Activated CD4-positive, alpha-beta T cell treated with anti-CD3 and anti-CD28 coated beads, Interleukin-2, amount 10 ng/mL, durations not matched to agents 7 days and 5 days (primary cell): Measurements from ENCODE around the gene CUX1. TPM values are rescaled to one million over a fixed set of nuclear protein-coding genes. Genes with fewer than 3 reads are reported as not detected.
"Not testable (repeated sequence)": the region's sequence is repeated elsewhere in the genome, so short reads cannot be mapped to it uniquely, and the experiment has no call there.

Source experiments
- CTCF ChIA-PET: fragments of 350-600 bp; sonication (Branson Sonifier 250); formaldehyde crosslinking; loops from one replicate; lab custom pipeline; 2021; ENCODE audit warnings: antibody characterized with exemption; lab: Charles Lee
- POLR2A ChIA-PET: fragments of 350-600 bp; sonication (Branson Sonifier 250); formaldehyde crosslinking; loops from one replicate; lab custom pipeline; 2021; ENCODE audit warnings: antibody characterized with exemption; lab: Charles Lee
- DNase-seq: peaks from one replicate; pipeline ENCODE4 v3.0.0-alpha.2; 2020
- H3K27ac Mint-ChIP-seq: one replicate; pipeline ENCODE4 v1.8.0; 2021; ENCODE audit warnings: mild to moderate bottlenecking, moderate library complexity, mixed read lengths
- H3K27me3 Mint-ChIP-seq: one replicate; pipeline ENCODE4 v1.8.0; 2021; ENCODE audit warnings: mixed read lengths
- H3K36me3 Mint-ChIP-seq: one replicate; pipeline ENCODE4 v1.8.0; 2021; ENCODE audit warnings: low read depth, mixed read lengths
- H3K4me1 Mint-ChIP-seq: one replicate; pipeline ENCODE4 v1.8.0; 2021; ENCODE audit warnings: mixed read lengths
- H3K4me3 Mint-ChIP-seq: one replicate; pipeline ENCODE4 v1.8.0; 2021; ENCODE audit warnings: mild to moderate bottlenecking, moderate library complexity, mixed read lengths
- H3K9me3 Mint-ChIP-seq: one replicate; pipeline ENCODE4 v1.8.0; 2021; ENCODE audit warnings: mixed read lengths
- total RNA-seq, 2 experiments: library from RNA; stranded (reverse); gene quantifications; one replicate each; pipeline ENCODE4 v1.2.3, GENCODE V29; 2021

The CUX1 gene
- total RNA-seq, 2 experiments from 2014 or later, result 27.8 to 34.7 TPM

DNA sequence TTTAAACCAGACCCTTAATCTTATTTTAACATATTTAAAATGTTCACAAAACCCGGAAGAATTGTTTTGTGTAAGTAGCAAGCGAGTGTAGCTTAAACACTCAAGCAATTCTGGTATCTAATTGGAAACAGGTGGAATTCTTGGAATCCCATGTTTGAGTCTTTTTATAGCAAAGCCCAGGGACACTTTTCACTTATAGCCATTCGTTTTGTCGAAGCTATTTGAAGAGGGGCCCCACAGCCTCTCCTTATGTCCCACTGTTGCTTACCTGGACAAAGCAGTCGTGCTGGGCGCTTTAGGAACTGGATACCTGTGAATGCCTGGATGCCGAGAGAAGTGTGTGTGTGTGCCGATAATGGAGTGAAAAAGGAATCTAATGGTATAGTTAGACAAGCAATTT, 3.3 kb downstream of the CUX1 start:
- ChIA-PET POLR2A (interaction anchor here (0.5 kb wide), 1 partner anchor 13 kb away, joined by 3 read pairs; no protein-coding TSS in a partner anchor), CTCF (interaction anchor here (0.6 kb wide), 1 partner anchor 361 kb away, joined by 3 read pairs; no protein-coding TSS in a partner anchor)
- Mint-ChIP-seq H3K36me3 (no peaks in the 10 kb centered on the region), H3K4me3 (no peak overlapping the region), H3K27ac (no peak overlapping the region), H3K4me1 (peaks cover 8% of the 10 kb centered on the region), H3K27me3 (peaks cover 15% of the 10 kb centered on the region), H3K9me3 (no peaks in the 10 kb centered on the region)
- DNase-seq, result no peak

DNA sequence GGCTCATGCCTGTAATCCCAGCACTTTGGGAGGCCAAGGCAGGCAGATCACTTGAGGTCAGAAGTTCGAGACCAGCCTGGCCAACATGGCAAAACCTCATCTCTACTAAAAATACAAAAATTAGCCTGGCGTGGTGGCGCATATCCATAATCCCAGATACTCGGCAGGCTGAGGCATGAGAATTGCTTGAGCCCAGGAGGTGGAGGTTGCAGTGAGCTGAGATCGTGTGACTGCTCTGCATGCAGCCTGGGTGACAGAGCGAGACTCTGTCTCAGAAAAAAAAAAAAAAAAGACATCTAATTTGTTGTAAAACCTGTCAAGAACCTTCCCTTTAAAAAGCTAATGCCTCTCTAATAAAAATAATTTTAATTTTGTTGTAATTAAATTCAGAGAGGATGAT, 5.2 kb downstream of the CUX1 start:
- POLR2A ChIA-PET, H3K4me1 Mint-ChIP-seq, DNase-seq, H3K27ac Mint-ChIP-seq, H3K9me3 Mint-ChIP-seq, H3K36me3 Mint-ChIP-seq, H3K4me3 Mint-ChIP-seq: not testable (repeated sequence)
- peaks cover 13% of the 10 kb centered on the region for H3K27me3 Mint-ChIP-seq
- CTCF ChIA-PET, result interaction anchor here (1.1 to 1.2 kb wide), 2 partner anchors 9 to 23 kb away, joined by 4 to 5 read pairs; no protein-coding TSS in a partner anchor

DNA sequence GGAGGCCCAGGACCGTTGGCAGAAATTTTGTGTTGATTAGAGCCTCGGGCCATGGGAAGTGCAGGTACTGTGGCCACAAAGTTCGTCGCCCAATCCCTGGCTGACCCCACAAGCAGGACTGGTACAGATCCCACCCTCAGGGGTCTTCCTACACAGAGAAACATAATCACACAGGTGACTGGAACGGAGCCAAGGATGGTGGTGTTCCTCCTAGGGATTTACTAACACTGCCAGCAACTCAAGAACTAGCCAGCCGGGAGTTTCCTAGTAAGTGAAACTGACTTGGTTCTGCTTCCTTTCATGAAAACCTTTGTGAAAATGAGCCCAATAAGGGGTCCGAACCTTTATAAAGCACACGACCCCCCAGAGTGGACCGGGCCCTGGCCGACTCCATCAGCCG, 5.7 kb downstream of the CUX1 start:
- no peak overlapping the region for H3K4me3 Mint-ChIP-seq
- no peaks in the 10 kb centered on the region for H3K9me3 Mint-ChIP-seq
- H3K27me3 Mint-ChIP-seq, result peaks cover 9% of the 10 kb centered on the region
- ChIA-PET POLR2A (no interaction called here), CTCF (interaction anchor here (1.2 kb wide), 1 partner anchor 9 kb away, joined by 5 read pairs; no protein-coding TSS in a partner anchor)
- no peak for DNase-seq
- no peak overlapping the region for H3K27ac Mint-ChIP-seq
- H3K4me1 Mint-ChIP-seq, result peaks cover 2% of the 10 kb centered on the region
- no peaks in the 10 kb centered on the region for H3K36me3 Mint-ChIP-seq

DNA sequence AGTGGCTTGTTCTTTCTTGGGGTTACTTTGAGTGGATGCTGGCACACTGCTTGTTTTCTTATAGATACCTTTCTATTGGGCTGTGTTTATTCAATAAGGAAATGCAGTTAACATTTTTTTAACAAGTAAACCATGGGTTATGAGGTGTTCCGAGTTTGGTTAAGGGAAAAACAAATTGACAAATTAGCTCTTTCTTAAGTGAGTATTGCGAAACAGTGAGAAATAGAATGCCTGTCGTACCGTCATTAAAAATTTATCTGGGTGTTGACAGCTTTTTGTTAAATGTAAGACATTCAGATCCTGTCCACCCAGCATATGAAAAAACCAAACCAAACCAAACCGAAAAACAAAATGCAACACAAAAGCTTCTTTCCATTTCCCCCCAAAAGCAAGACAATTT, 6.2 kb downstream of the CUX1 start:
- CTCF ChIA-PET, result interaction anchor here (1.2 kb wide), 1 partner anchor 9 kb away, joined by 5 read pairs; no protein-coding TSS in a partner anchor
- Mint-ChIP-seq H3K4me1 (peaks cover 2% of the 10 kb centered on the region), H3K9me3 (no peaks in the 10 kb centered on the region), H3K27ac (no peak overlapping the region), H3K4me3 (no peak overlapping the region), H3K27me3 (peaks cover 4% of the 10 kb centered on the region), H3K36me3 (no peaks in the 10 kb centered on the region)
- POLR2A ChIA-PET, result no interaction called here
- no peak for DNase-seq

DNA sequence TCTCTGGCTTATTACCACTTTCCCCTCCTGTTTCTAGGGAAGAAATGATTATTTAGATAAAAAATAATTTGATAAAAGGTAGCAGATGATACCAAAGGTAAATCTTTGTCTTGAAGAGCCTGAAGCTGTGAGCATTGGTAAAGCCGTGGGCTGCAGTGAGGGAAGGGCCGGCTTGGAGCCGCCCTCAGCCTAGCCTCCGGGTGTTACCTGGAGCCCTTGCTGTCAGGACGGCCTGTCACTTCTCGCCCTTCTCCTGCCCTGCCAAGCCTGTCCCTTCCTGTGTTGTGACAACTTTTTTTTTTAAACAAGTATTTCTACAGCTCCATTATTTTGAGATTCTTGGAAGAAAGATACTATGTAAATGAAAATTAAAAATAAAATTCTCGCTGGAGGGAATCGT, 7.0 kb downstream of the CUX1 start:
- ChIA-PET CTCF (no interaction called here), POLR2A (no interaction called here)
- H3K4me3 Mint-ChIP-seq, result no peak overlapping the region
- DNase-seq, result no peak
- H3K4me1 Mint-ChIP-seq, result peaks cover 2% of the 10 kb centered on the region
- no peaks in the 10 kb centered on the region for H3K27me3 Mint-ChIP-seq
- no peak overlapping the region for H3K27ac Mint-ChIP-seq
- H3K9me3 Mint-ChIP-seq, result no peaks in the 10 kb centered on the region
- H3K36me3 Mint-ChIP-seq, result no peaks in the 10 kb centered on the region

- no peak overlapping the region for H3K27ac Mint-ChIP-seq
- H3K4me3 Mint-ChIP-seq, result no peak overlapping the region
- CTCF ChIA-PET, result interaction anchor here (1.2 kb wide), 1 partner anchor 12 kb away, joined by 3 read pairs; no protein-coding TSS in a partner anchor
- no peaks in the 10 kb centered on the region for H3K27me3 Mint-ChIP-seq
- H3K9me3 Mint-ChIP-seq, result no peaks in the 10 kb centered on the region
- H3K36me3 Mint-ChIP-seq, result no peaks in the 10 kb centered on the region
- POLR2A ChIA-PET, result interaction anchor here (0.5 to 0.6 kb wide), 3 partner anchors 12 to 86 kb away, joined by 3 read pairs; no protein-coding TSS in a partner anchor
- DNase-seq, result no peak
- peaks cover 2% of the 10 kb centered on the region for H3K4me1 Mint-ChIP-seq
Measured at GRCh38 chr7:101826081-101826835, 8.8 kb downstream of the CUX1 start.

DNA sequence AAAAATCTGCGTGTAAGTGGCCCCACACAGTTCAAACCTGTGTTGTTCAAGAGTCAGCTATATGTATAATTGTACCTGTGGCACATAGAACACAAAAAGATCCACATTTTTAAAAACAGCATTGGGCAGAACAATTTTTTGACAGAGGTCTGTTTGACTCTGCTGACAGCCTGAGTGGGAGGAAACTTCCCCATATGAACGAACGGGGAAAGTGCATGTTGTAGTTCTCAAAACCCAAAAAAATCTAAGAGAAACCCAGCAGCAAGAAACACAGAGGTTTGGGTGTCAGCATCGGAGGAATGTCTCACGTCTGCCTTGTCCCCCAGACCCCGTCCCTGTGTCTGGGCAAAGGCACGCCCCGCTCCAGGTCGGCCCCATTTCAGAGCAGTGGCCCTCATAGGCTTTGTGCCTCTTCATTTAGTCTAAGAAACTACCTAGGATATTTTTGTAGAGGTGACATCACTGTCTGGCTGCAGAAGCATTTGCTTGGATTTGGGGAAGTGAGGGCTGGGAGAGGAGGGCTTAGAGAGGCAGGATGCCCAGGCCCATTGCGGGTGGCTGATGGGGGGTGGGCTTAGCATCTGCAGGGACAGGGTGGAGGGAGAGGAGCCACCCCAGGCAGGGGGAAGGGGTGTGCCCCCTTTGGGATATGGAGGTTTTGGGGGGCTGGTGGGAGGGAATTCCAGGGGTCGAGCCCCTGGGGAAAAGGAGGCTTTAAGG, 11.0 kb downstream of the CUX1 start:
- H3K4me1 Mint-ChIP-seq, result peaks cover 1% of the 10 kb centered on the region
- H3K27ac Mint-ChIP-seq, result no peak overlapping the region
- no peaks in the 10 kb centered on the region for H3K27me3 Mint-ChIP-seq
- no peak overlapping the region for H3K4me3 Mint-ChIP-seq
- no peaks in the 10 kb centered on the region for H3K9me3 Mint-ChIP-seq
- ChIA-PET POLR2A (no interaction called here), CTCF (no interaction called here)
- H3K36me3 Mint-ChIP-seq, result no peaks in the 10 kb centered on the region
- no peak for DNase-seq

DNA sequence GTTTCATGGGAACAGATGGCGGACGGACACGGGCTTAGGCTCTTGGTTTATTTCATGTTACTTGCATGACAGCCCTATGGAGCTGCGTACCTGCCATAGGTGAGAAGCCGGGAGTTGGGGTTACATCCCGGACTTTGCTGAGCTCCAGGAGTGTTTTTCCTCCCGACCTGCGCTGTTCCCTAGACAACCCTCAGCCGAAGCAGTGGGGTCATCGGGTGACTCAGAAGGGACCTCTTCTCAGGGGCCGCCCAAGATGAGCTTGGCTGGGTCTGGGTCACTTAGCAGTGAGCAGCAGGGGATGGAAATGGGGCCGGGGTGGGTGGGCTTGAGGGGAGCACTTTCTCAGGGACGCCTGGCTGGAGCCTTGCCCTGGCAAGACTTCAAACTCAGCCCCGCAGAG, 11.9 kb downstream of the CUX1 start:
- ChIA-PET POLR2A (no interaction called here), CTCF (no interaction called here)
- Mint-ChIP-seq H3K4me1 (no peaks in the 10 kb centered on the region), H3K4me3 (no peak overlapping the region), H3K27ac (no peak overlapping the region), H3K27me3 (no peaks in the 10 kb centered on the region), H3K36me3 (no peaks in the 10 kb centered on the region), H3K9me3 (no peaks in the 10 kb centered on the region)
- no peak for DNase-seq

GRCh38 chr7:101829821-101830220, 12.4 kb downstream of the CUX1 start:
- Mint-ChIP-seq H3K4me3 (no peak overlapping the region), H3K36me3 (no peaks in the 10 kb centered on the region), H3K27ac (no peak overlapping the region), H3K27me3 (no peaks in the 10 kb centered on the region), H3K9me3 (no peaks in the 10 kb centered on the region), H3K4me1 (no peaks in the 10 kb centered on the region)
- ChIA-PET CTCF (no interaction called here), POLR2A (no interaction called here)
- no peak for DNase-seq

GRCh38 chr7:101831396-101831795, 14.0 kb downstream of the CUX1 start:
- CTCF ChIA-PET, DNase-seq, H3K9me3 Mint-ChIP-seq, H3K4me1 Mint-ChIP-seq, H3K27ac Mint-ChIP-seq, H3K4me3 Mint-ChIP-seq, H3K36me3 Mint-ChIP-seq, H3K27me3 Mint-ChIP-seq, POLR2A ChIA-PET: not testable (repeated sequence)

DNA sequence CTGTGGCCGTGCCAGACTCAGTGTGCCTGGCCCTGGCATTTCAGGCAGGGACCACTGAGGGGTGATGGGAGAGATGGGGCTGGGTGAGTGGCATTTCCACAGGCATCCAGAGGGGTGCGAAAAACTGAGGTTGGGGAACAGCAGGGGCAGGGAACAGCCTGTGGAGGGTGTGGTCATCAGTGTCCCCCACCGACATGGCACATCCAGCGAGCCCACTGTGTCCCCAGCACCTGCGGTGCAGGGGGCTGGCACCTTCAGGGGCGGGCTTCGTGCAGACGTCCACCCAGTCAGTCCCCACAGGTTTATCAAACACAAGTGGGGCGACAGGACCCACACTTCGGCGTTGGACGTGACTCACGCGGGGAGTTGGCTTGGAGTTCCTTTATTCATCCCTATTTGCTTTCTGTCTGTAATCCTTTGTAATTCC, 14.8 kb downstream of the CUX1 start:
- no peak overlapping the region for H3K4me3 Mint-ChIP-seq
- H3K27ac Mint-ChIP-seq, result no peak overlapping the region
- ChIA-PET POLR2A (no interaction called here), CTCF (no interaction called here)
- no peaks in the 10 kb centered on the region for H3K36me3 Mint-ChIP-seq
- no peak for DNase-seq
- H3K27me3 Mint-ChIP-seq, result no peaks in the 10 kb centered on the region
- no peaks in the 10 kb centered on the region for H3K9me3 Mint-ChIP-seq
- no peaks in the 10 kb centered on the region for H3K4me1 Mint-ChIP-seq

DNA sequence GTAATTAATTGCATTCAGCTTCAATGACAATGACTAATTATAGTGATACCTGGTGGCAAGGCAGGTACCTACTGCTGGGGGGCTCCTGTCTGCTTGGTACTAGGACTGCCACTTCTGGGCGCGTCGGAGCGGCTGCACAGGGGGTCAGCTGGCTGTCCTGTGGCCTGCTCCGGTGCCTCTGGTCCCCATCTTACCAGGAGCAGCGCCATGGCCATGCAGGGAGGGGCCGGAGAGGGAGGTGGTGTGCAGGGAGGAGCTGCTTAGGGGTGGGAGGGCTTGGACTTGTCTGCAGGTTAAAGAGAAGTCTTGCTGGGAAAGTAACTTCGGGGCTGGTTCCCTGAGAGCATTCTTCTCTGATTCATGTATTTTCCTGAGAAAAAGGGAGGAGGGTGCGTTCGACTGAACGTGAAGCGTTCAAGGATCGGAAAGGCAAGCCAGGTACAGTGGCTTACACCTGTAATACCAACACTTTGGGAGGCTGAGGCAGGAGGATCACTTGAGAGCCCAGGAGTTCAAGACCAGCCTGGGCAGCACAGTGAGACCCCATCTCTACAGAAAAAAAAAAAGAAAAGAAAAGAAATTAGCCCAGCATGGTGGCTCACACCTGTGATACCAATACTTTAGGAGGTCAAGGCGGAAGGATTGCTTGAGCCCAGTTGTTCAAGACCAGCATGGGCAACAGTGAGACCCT, 15.4 kb downstream of the CUX1 start:
- ChIA-PET POLR2A (no interaction called here), CTCF (no interaction called here)
- Mint-ChIP-seq H3K9me3 (no peaks in the 10 kb centered on the region), H3K36me3 (no peaks in the 10 kb centered on the region), H3K4me3 (no peak overlapping the region), H3K27me3 (no peaks in the 10 kb centered on the region), H3K4me1 (no peaks in the 10 kb centered on the region), H3K27ac (no peak overlapping the region)
- DNase-seq, result no peak

- Mint-ChIP-seq H3K27ac (no peak overlapping the region), H3K36me3 (no peaks in the 10 kb centered on the region), H3K9me3 (no peaks in the 10 kb centered on the region), H3K4me3 (no peak overlapping the region), H3K27me3 (no peaks in the 10 kb centered on the region), H3K4me1 (no peaks in the 10 kb centered on the region)
- ChIA-PET CTCF (interaction anchor here (0.5 kb wide), 1 partner anchor 354 kb away, joined by 3 read pairs; no protein-coding TSS in a partner anchor), POLR2A (no interaction called here)
- no peak for DNase-seq
Measured at GRCh38 chr7:101833799-101834198, 16.4 kb downstream of the CUX1 start.
